Gastrocnemius medialis (tissue), 4 donors: ENCODE data around the gene CMTM7.

Experiments used
- CTCF ChIP-seq, 5 experiments: fragments of 450-650 bp in 3 of 5; fragments of 200-600 bp in 2 of 5; sonication (generic) in 2 of 5; IDR thresholded peaks in 4 of 5; conservative IDR thresholded peaks in 1 of 5; 1 replicate in 4 of 5; 2 replicates in 1 of 5; pipeline ENCODE4 v1.5.1; 2016 to 2019; ENCODE audit warnings: antibody characterized with exemption in 5 of 5, mild to moderate bottlenecking in 3 of 5, moderate library complexity in 3 of 5
- POLR2A ChIP-seq, 2 donors: fragments of 450-650 bp; IDR thresholded peaks; one replicate each; pipeline ENCODE4 v1.6.1; 2017; ENCODE audit warnings: antibody characterized with exemption in 2 of 2, mild to moderate bottlenecking in 2 of 2, moderate library complexity in 2 of 2

DNA sequence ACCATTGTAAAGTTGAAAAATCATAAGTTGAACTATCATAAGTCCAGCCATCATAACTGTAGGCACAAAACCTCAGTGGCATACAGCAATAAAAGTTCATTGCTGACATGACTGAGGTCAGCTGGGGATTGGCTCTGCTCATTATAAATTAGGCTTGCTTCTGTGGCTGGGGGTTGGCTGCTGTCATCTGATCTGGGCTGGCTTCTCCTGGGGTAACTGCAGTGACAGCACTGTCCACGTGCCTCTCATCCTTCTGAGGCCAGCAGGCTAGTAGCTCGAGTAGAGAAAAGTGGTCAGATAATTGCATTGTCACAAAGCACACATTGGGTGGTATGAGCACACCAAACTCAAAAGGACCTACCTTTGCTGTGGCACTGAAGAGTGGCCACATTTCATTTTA lies 31.3 kb downstream of the CMTM7 start:
- TF ChIP-seq POLR2A (IDR thresholded peaks at IDR 0.05) (no peak), CTCF (IDR thresholded peaks at IDR 0.05 in 4 of 5, conservative IDR thresholded peaks at IDR 0.05 in 1 of 5) (no peak)
